Left colon (tissue), 2 donors: Measurements from ENCODE around the gene HSPA5. TPM values are rescaled to one million over a fixed set of nuclear protein-coding genes. Genes with fewer than 3 reads are reported as not detected.
"Not testable (repeated sequence)": the region's sequence is repeated elsewhere in the genome, so short reads cannot be mapped to it uniquely, and the experiment has no call there.

ENCODE experiments used
- ATAC-seq: fragments of 200-7000 bp; cut with Tn5 transposase; one replicate; pipeline ENCODE4 v1.9.1; 2020; ENCODE audit warnings: mild to moderate bottlenecking, moderate library complexity
- DNase-seq, 2 donors: peaks; one replicate each; pipeline ENCODE4 v3.0.0-alpha.2; 2020
- intact Hi-C, 2 donors: fragments of 100-400 bp; cut with DNase I in 1 of 2; cut with micrococcal nuclease in 1 of 2; formaldehyde crosslinking; loops; one replicate each; pipeline versions ENCODE4 v1.11.2 to v1.14.0; 2022; cut with DNase I, micrococcal nuclease
- total RNA-seq, 2 donors: library from RNA; stranded (reverse); fragmentation: NEBNext Ultra II Directional; extraction: Animal tissue kit (Norgen Biotek cat#: 25700); gene quantifications; one replicate each; pipeline ENCODE4 v1.2.1, GENCODE V29; 2021
- donor health status: DM: no; HTN: no; CAD: no.
- donor health status: DM: yes; HTN: yes; CAD: no.

Gene HSPA5
- total RNA-seq, 2 donors from 2014 or later: 193 to 227 TPM

DNA sequence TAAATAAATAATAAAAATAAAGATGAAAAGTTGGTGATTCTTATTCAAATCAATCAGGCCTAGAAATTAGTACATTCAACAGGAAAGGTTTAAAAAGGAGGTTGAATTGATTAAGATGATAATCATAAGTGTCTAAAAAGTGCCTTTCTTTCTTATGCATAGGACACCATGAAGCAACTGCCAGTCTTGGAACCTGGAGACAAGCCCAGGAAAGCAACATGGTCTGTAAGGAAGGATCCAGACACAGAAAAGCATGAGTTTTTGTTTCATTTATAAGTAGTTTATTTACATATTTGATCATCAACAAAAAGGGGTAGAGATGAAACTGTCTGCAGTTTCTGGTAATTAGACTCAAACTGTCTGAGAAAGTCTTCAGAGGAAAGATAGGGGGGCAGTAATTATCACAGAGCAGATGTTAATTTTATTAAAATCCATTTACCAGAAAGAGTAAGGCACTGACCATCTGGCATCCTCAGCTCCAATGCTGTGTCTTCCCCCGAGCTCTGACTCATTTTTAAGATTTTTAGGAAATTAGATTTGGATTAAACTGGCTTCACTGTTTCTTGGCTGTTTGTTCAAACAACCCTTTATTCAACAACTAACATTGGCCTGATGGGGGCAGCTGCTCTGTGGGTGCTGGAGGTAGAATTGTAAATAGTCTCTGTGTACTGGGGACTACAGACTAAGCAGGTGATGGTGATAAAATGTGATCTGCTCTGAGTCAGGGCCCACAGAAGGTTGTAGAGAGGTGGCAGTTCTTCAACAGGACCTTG lies 38.1 kb downstream of the HSPA5 start:
- intact Hi-C loops: no loop called here
- no peak for DNase-seq
- ATAC-seq: no peak

DNA sequence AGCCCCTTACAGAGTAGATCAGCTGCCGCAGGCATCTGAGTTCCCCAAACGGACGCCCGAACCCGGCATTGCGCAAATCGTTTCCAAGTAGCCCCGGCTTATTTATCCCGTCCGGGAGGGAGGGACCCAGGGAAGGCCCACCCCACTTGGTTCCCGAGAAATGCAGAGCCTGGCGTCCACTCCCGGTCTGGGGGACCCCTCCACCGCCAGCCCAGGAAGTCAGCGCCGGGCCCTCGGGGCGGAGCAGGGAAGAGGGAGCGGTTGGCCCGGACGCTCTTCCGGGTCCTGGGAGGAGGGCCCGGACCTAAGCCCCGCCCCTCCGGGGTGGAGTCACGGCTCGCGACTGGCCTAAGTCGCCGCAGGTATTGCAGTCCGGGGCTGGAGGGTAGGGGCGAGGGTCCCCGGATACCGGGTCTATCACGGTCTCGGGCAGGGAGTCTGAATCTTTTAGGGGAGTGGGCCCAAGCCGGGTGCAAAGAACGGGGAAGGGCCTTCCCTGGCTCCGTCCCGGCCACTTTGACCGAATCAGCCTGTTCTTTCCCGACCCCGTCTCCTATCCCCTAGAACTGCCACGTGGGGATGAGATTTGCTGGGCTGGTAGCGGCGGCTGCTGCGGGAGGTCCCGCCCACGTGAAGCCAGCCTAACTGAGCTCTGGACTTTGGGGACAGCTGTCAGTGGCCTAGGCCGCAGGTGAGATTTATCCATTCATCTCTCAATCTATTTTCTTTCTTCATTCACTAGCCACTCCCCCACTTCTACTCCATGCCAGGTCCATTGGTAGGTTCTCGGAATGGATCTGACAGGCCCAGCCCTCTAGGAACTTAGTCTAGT lies 40.7 kb downstream of the HSPA5 start, which contains the start of gene RABEPK:
TSS of gene RABEPK (plus strand) at position 327 of the 832 bp plus-strand sequence. CDS start 2,472 bp downstream, outside the sequence.
- ATAC-seq (peak; percentile 94), DNase-seq (peak; percentile 93 to 97)
- intact Hi-C loops: no loop called here

DNA sequence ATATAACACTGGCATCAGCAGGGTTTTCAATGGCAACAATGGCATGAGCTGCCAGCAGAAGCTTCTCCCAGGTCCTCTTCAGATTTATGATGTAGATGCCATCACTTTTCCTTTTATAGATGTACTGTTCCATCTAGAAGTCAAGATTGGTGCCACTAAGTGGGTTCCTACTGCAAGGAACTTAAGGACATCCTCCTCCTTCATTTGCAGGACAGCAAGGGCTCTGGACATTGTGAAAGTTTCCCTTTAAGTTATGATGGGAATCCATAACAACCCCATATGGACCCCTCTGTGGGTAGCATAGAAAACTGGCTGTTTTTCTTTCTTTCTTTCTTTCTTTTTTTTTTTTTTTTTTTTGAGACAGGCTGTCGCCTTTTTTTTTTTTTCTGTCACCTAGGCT lies 45.6 kb downstream of the HSPA5 start:
- ATAC-seq, DNase-seq, intact Hi-C loops: not testable (repeated sequence)

DNA sequence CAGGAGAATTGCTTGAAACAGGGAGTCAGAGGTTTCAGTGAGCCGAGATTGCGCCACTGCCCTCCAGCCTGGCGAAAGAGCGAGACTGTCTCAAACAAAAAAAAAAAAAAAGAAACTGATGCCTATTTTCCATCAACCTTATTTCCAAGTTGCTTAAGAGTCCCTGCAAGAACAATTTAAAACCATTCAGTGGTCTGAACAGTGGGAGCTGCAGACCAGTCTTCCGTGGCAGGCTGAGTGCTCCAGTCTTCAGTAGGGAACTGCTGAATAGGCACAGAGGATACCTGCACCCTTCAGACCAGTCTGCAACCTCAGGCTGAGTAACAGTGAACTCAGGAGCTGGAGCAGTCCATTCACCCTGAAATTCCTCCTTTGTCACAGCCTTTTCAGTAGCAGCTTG lies 46.7 kb downstream of the HSPA5 start:
- ATAC-seq, intact Hi-C loops, DNase-seq: not testable (repeated sequence)

DNA sequence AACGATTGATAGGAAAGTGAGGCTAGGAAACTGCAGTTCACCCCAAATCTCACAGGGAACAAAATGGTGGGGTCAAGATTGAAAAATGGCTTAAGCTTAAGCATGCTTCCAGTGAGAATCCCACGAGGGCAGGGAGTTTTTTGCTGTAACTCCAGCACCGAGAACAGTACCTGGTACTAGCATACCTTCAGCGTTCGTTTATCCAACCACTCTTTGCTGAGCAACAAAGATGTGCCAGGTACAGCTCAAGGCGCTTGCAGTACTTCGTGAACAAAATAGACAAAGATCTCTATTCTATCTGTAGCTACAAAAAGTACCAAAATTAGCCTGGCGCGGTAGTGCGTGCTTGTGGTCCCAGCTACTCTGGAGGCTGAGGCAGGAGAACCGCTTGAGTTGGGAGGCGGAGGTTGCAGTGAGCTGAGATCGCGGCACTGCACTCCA lies 50.8 kb downstream of the HSPA5 start:
- intact Hi-C loops: no loop called here
- no peak for ATAC-seq
- peak in 1 of 2 donors; percentile 20 for DNase-seq

DNA sequence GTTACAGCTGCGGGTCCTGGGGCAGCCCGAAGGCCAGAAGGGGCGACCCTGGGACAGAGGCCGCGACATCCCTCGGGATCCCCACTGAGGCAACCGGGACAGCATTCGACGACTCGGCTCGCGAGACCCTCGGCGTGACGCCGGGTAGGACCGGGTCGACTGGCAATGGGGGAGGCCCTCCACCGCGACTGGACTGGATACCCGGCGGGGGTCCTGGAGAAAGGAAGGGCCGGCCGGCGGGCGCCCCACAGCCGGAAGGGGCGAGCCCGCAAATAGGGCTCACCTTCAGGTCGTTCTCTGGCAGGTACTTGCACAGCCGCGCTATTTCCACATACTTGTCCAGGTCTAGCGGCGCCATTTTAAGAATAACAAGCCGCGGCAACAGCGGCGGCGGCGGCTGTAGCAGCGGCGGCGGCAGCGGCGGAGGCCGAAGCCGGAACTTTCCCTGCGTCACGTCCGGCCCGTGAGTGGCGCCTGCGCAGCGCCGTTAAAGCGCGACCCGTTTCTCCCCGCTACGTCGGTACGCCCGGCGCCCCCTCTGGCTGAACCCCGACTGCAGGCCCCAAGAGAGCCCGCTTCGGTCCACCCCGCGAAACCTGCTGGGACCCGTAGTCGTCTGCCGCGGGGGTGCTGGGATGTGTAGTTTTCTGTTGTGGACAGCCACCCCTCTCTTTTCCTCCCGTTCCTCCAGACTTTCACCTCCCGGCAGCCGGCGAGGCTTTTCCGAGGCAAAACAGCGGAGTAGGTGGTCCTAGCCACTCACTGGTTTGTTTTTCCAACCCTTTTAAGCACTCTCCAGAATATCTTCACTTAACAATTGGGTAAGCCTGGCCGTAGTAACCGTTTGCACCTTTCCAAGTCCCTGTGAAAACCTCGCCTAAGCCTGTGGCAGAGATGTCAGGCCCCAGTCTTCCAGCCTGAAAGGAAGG lies 51.5 kb downstream of the HSPA5 start, which contains the start of gene PPP6C:
TSS of gene PPP6C (minus strand) at position 443 of the 929 bp plus-strand sequence. CDS start at position 358, 85 bp downstream.
- peak; percentile 97 for ATAC-seq
- intact Hi-C loops: no loop called here
- peak; percentile 98 to 99 for DNase-seq

DNA sequence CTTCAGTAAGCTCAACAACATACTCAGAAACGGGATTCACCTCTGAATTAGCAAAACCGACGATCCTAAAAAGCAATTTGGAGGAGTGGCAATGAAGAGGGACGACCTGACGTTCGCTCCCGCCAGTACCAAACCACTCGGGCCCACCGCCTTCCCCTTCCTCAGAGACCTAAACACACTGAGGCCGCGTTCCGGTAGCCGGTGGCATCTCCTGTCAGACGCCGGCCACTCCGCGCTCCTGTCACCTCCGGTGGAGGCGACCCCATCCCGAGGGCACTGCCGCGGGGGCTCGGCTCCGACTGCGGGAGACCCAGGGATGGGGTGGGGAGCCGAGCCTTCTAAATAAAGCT lies 52.2 kb downstream of the HSPA5 start:
- peak; percentile 35 for ATAC-seq
- peak; percentile 35 to 58 for DNase-seq
- intact Hi-C loops: no loop called here

Other genes starting within 250 kb of the HSPA5 start
- gene SCAI, start 97.8 kb downstream of the HSPA5 start, total RNA-seq: 1 to 10 TPM; 7.2 to 7.7 TPM
- gene PPP6C, start 51.5 kb downstream of the HSPA5 start, total RNA-seq: 10 to 100 TPM; 51.1 to 53.3 TPM
- 10 to 100 TPM; 10.3 to 11.0 TPM for gene RABEPK, start 40.8 kb downstream of the HSPA5 start, total RNA-seq
- 10 to 100 TPM; 37.9 to 40.0 TPM for gene GAPVD1, start 20.5 kb upstream of the HSPA5 start, total RNA-seq